PC-3 (cell line): Measurements from ENCODE around the gene CSF1. TPM values are rescaled to one million over a fixed set of nuclear protein-coding genes. Genes with fewer than 3 reads are reported as not detected.

Experiments used
- ATAC-seq: fragments of 200-7000 bp; cut with Tn5 transposase; 2 replicates; pipeline ENCODE4 v1.9.1; 2020; ENCODE audit warnings: mild to moderate bottlenecking, moderate library complexity
- BruUV-seq: library from RNA; stranded (reverse); fragments of 400-500 nt; replicated peaks from 2 replicates; lab custom pipeline; 2021; lab: Mats Ljungman, UMichigan
- CTCF ChIA-PET: fragments of 300-600 bp; sonication (Branson Sonifier 250); formaldehyde crosslinking; loops from one replicate; lab custom pipeline; 2022; ENCODE audit warnings: antibody characterized with exemption; lab: Charles Lee
- POLR2A ChIA-PET: fragments of 300-600 bp; sonication (Branson Sonifier 250); formaldehyde crosslinking; loops from one replicate; lab custom pipeline; 2022; ENCODE audit warnings: antibody characterized with exemption; ENCODE audit not compliant: unreplicated experiment; lab: Charles Lee
- DNase-seq: peaks from one replicate; pipeline ENCODE4 v3.0.0-alpha.2; 2015
- H2AFZ ChIP-seq: fragments of 300-600 bp; sonication (generic); 2 replicates; pipeline ENCODE4 v1.6.0; 2016; ENCODE audit warnings: antibody characterized with exemption, low read length
- H3F3A ChIP-seq: fragments of 300-600 bp; sonication (generic); one replicate; pipeline ENCODE4 v1.6.0; 2017; ENCODE audit warnings: antibody characterized with exemption, low read length, control low read depth, mild to moderate bottlenecking; ENCODE audit not compliant: unreplicated experiment
- H3K27ac ChIP-seq: fragments of 300-600 bp; sonication (generic); 2 replicates; pipeline ENCODE4 v1.5.1; 2016; ENCODE audit warnings: mild to moderate bottlenecking, low read length
- H3K27me3 ChIP-seq: fragments of 300-600 bp; sonication (generic); 2 replicates; pipeline ENCODE4 v1.6.1; 2016; ENCODE audit warnings: low read length, mixed read lengths
- H3K36me3 ChIP-seq: fragments of 300-600 bp; sonication (generic); 2 replicates; pipeline ENCODE4 v1.6.1; 2016; ENCODE audit warnings: low read depth, mixed run types, low read length, mixed read lengths
- H3K4me1 ChIP-seq: fragments of 300-600 bp; sonication (generic); 2 replicates; pipeline ENCODE4 v1.5.1; 2016; ENCODE audit warnings: low read length; ENCODE audit not compliant: insufficient read depth
- H3K4me2 ChIP-seq: fragments of 300-600 bp; sonication (generic); 2 replicates; pipeline ENCODE4 v1.6.0; 2016; ENCODE audit warnings: low read length
- H3K4me3 ChIP-seq: fragments of 300-600 bp; sonication (generic); 2 replicates; pipeline ENCODE4 v1.5.1; 2016; ENCODE audit warnings: mild to moderate bottlenecking, low read length, mixed read lengths
- H3K79me2 ChIP-seq: fragments of 300-600 bp; sonication (generic); 2 replicates; pipeline ENCODE4 v1.6.1; 2017; ENCODE audit warnings: low read length, mixed read lengths
- H3K9ac ChIP-seq: fragments of 300-600 bp; sonication (generic); 2 replicates; pipeline ENCODE4 v1.6.0; 2016; ENCODE audit warnings: mild to moderate bottlenecking, low read length
- H3K9me2 ChIP-seq: fragments of 300-600 bp; sonication (generic); replicated peaks from 2 replicates; pipeline ENCODE4 v1.6.1; 2016; ENCODE audit warnings: mixed run types, low read length, mixed read lengths
- H3K9me3 ChIP-seq: fragments of 300-600 bp; sonication (generic); 2 replicates; pipeline ENCODE4 v1.6.1; 2016; ENCODE audit warnings: low read length, mixed read lengths
- H4K20me1 ChIP-seq: fragments of 300-600 bp; sonication (generic); 2 replicates; pipeline ENCODE4 v1.6.1; 2016; ENCODE audit warnings: low read length, mixed read lengths
- CTCF ChIP-seq: fragments of 300-600 bp; sonication (generic); conservative IDR thresholded peaks from 2 replicates; pipeline ENCODE4 v1.5.1; 2017; ENCODE audit warnings: antibody characterized with exemption, low read depth, mild to moderate bottlenecking, low read length
- EZH2 ChIP-seq: fragments of 300-600 bp; sonication (generic); IDR thresholded peaks from one replicate; pipeline ENCODE4 v1.6.1; 2017; ENCODE audit warnings: antibody characterized with exemption, mild to moderate bottlenecking, low read length; ENCODE audit not compliant: unreplicated experiment
- EZH2phosphoT487 ChIP-seq: fragments of 300-600 bp; sonication (generic); IDR thresholded peaks from 2 replicates; pipeline ENCODE4 v1.6.1; 2018; ENCODE audit warnings: mild to moderate bottlenecking, antibody characterized with exemption, low read length, borderline replicate concordance
- intact Hi-C: fragments of 100-400 bp; cut with micrococcal nuclease; formaldehyde crosslinking; loops from 2 replicates; pipeline ENCODE4 v1.9.0; 2023
- total RNA-seq: library from RNA; depleted of rRNA; stranded (reverse); fragments of >200 nt; gene quantifications from 2 replicates; pipeline ENCODE4 v1.2.3, GENCODE V29; 2014

CSF1 gene
- total RNA-seq, 1 experiment from 2014 or later, result 2.0 TPM

DNA sequence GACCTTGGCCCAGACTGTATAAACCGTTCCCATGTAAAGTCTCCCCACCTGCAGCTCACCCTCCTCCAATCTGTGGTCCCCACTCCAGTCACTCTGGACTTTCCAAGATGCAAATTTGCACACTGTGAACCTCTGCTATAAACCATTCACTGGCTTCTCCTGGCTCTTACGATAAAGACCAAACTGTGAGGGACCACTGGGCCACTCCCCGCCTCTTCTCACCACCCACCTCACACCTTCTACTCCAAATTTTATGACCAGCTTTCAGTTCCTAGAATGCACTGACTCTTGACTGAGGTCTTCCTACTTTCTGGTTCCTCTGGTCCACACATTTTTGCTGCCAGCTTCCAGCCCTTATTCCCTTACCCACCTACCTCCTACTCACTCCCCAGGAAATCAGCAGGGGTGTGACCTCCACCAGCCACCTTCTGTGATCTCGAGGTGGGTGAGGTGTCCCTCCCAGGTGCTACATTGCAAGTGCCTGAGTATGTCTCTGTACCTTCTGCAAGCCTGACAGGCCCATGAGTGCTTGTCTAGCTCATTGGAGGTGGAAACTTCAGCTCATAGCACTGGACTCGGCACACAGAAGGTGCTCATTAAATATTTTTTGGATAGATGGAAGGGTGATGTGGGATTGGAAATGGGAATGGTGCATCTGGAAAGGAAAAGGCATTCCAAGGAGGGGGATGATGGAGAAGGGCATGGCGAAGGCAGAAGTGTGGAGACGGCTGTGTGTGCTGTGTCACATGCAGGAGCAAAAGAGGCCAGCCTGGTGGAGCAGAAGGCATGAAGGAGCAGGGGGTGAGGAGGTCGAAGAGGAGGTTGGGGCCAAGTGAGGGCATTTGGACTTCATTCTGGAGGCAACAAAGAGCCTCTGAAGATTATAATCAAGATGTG lies 15.6 kb upstream of the CSF1 start:
- POLR2A ChIA-PET, result no interaction called here
- CTCF ChIA-PET, result no interaction called here
- Histone ChIP-seq H3K9me3 (no peaks in the 10 kb centered on the region), H3K4me2 (no peak overlapping the region), H3K27ac (no peak overlapping the region), H3K27me3 (no peaks in the 10 kb centered on the region), H3K4me1 (peaks cover 8% of the 10 kb centered on the region; the same call in 1 of the 2 replicates), H3K9me2 (no peaks in the 10 kb centered on the region), H3K4me3 (no peak overlapping the region), H4K20me1 (no peaks in the 10 kb centered on the region), H2AFZ (no peak overlapping the region), H3K9ac (no peak overlapping the region), H3F3A (no peaks in the 10 kb centered on the region), H3K79me2 (no peaks in the 10 kb centered on the region), H3K36me3 (no peaks in the 10 kb centered on the region)
- DNase-seq, result no peak
- BruUV-seq, result no TSS peak
- intact Hi-C loops, result no loop called here
- no peak for TF ChIP-seq EZH2phosphoT487
- TF ChIP-seq CTCF, result no peak
- no peak for TF ChIP-seq EZH2
- ATAC-seq, result no peak

GRCh38 chr1:109895720-109896504 lies 14.7 kb upstream of the CSF1 start:
- Histone ChIP-seq H3K36me3 (no peaks in the 10 kb centered on the region), H3K27ac (no peak overlapping the region), H3K27me3 (no peaks in the 10 kb centered on the region), H3K79me2 (no peaks in the 10 kb centered on the region), H3K9me3 (no peaks in the 10 kb centered on the region), H3K4me3 (no peak overlapping the region), H3F3A (no peaks in the 10 kb centered on the region), H3K4me1 (peaks cover 8% of the 10 kb centered on the region; the same call in 1 of the 2 replicates), H4K20me1 (no peaks in the 10 kb centered on the region), H2AFZ (no peak overlapping the region), H3K9ac (no peak overlapping the region), H3K4me2 (no peak overlapping the region), H3K9me2 (no peaks in the 10 kb centered on the region)
- ChIA-PET POLR2A (no interaction called here), CTCF (no interaction called here)
- intact Hi-C loops, result no loop called here
- no TSS peak for BruUV-seq
- DNase-seq (peak; percentile 54), ATAC-seq (peak; percentile 85)
- TF ChIP-seq EZH2phosphoT487, result no peak
- no peak for TF ChIP-seq EZH2
- TF ChIP-seq CTCF, result no peak
